SK-N-SH (cell line): ENCODE results near the gene CELF4.

ENCODE experiments used
- CTCF ChIP-seq: fragments of 200-600 bp; sonication (generic); IDR thresholded peaks from 2 replicates; pipeline ENCODE4 v1.6.1; 2017; ENCODE audit warnings: antibody characterized with exemption, mild to moderate bottlenecking, moderate library complexity
- FOSL2 ChIP-seq: IDR thresholded peaks from 2 replicates; pipeline ENCODE4 v1.4.0; 2012; ENCODE audit warnings: low read depth, mild to moderate bottlenecking, moderate library complexity, borderline replicate concordance
- FOXM1 ChIP-seq: IDR thresholded peaks from 2 replicates; pipeline ENCODE4 v1.4.0; 2012; ENCODE audit warnings: low read depth, mild to moderate bottlenecking
- MAX ChIP-seq: IDR thresholded peaks from 2 replicates; pipeline ENCODE4 v1.4.0; 2012; ENCODE audit warnings: low read depth
- MEF2A ChIP-seq: IDR thresholded peaks from 2 replicates; pipeline ENCODE4 v1.4.0; 2012; ENCODE audit warnings: low read depth, borderline replicate concordance
- NFIC ChIP-seq: IDR thresholded peaks from 2 replicates; pipeline ENCODE4 v1.4.0; 2012; ENCODE audit warnings: borderline replicate concordance
- NRF1 ChIP-seq: IDR thresholded peaks from 2 replicates; pipeline ENCODE4 v1.6.1; 2012; ENCODE audit warnings: low read depth, mild to moderate bottlenecking, low read length
- POLR2AphosphoS5 ChIP-seq: IDR thresholded peaks from 2 replicates; pipeline ENCODE4 v1.6.1; 2012; ENCODE audit warnings: low read depth, low read length
- RCOR1 ChIP-seq: fragments of 150-350 bp; IDR thresholded peaks from 2 replicates; pipeline ENCODE4 v1.6.1; 2017; ENCODE audit warnings: antibody characterized with exemption, low read length
- USF1 ChIP-seq: IDR thresholded peaks from 2 replicates; pipeline ENCODE4 v1.4.0; 2012; ENCODE audit warnings: low read depth, borderline replicate concordance
- USF2 ChIP-seq: fragments of 150-350 bp; IDR thresholded peaks from 2 replicates; pipeline ENCODE4 v1.6.1; 2017; ENCODE audit warnings: antibody characterized with exemption, low read length, low read depth, borderline replicate concordance

GRCh38 chr18:37499044-37499443 is 66.6 kb downstream of the CELF4 start:
- TF ChIP-seq RCOR1 (no peak), MAX (no peak), POLR2AphosphoS5 (no peak), CTCF (no peak), USF2 (no peak), USF1 (no peak), NRF1 (no peak), NFIC (no peak), FOSL2 (no peak), MEF2A (no peak), FOXM1 (no peak)
